ENCODE results near the gene FBXL16.
A peak's percentile ranks its signal among the peaks of the same experiment; 100 is the strongest.

FBXL16 gene

GRCh38 chr16:674968-675883 is 30.4 kb downstream of the FBXL16 start, which contains the start of gene RHBDL1:
Gene RHBDL1, plus strand, starts transcription at chr16:675671. Its CDS starts 120 bp downstream, at chr16:675791.
- DNase-seq (ENCODE audit: insufficient read length) (no peak), FAIRE-seq (no peak)
- TF ChIP-seq TAF1 (IDR thresholded peaks at IDR 0.05; ENCODE audit: borderline replicate concordance, low read depth, low read length) (no peak), POLR2A (IDR thresholded peaks at IDR 0.05; ENCODE audit: low read depth, low read length) (peak; percentile 57; the same call in 1 of the 2 replicates)

- 0 out of 2 replicates have a peak, but pooled peaks have one; percentile 9 for TF ChIP-seq POLR2AphosphoS5 (IDR thresholded peaks at IDR 0.05; ENCODE audit: low read depth, low read length)
- no peak for TF ChIP-seq POLR2A (IDR thresholded peaks at IDR 0.05; ENCODE audit: low read depth, low read length)
- no peak for TF ChIP-seq TAF1 (IDR thresholded peaks at IDR 0.05; ENCODE audit: borderline replicate concordance, low read depth, low read length)
- FAIRE-seq (no peak), DNase-seq (ENCODE audit: insufficient read length) (no peak)
Observed at GRCh38 chr16:674214-674881, 31.3 kb downstream of the FBXL16 start.

- no peak for TF ChIP-seq TAF1 (IDR thresholded peaks at IDR 0.05; ENCODE audit: borderline replicate concordance, low read depth, low read length)
- DNase-seq (ENCODE audit: insufficient read length) (no peak), FAIRE-seq (no peak)
Observed at GRCh38 chr16:673399-673991, 32.1 kb downstream of the FBXL16 start.

GRCh38 chr16:672851-673250 is 32.8 kb downstream of the FBXL16 start:
- DNase-seq (ENCODE audit: insufficient read length) (no peak), FAIRE-seq (no peak)
- TF ChIP-seq POLR2AphosphoS5 (IDR thresholded peaks at IDR 0.05; ENCODE audit: low read depth, low read length) (no peak), TAF1 (IDR thresholded peaks at IDR 0.05; ENCODE audit: borderline replicate concordance, low read depth, low read length) (no peak), POLR2A (IDR thresholded peaks at IDR 0.05; ENCODE audit: low read depth, low read length) (no peak)

GRCh38 chr16:672371-672770 is 33.2 kb downstream of the FBXL16 start:
- FAIRE-seq = no peak
- TF ChIP-seq POLR2AphosphoS5 (IDR thresholded peaks at IDR 0.05; ENCODE audit: low read depth, low read length) (no peak), TAF1 (IDR thresholded peaks at IDR 0.05; ENCODE audit: borderline replicate concordance, low read depth, low read length) (no peak), POLR2A (IDR thresholded peaks at IDR 0.05; ENCODE audit: low read depth, low read length) (no peak)
- DNase-seq (ENCODE audit: insufficient read length) = no peak

GRCh38 chr16:671353-672131 is 34.1 kb downstream of the FBXL16 start:
- DNase-seq (ENCODE audit: insufficient read length) = no peak
- TF ChIP-seq POLR2AphosphoS5 (IDR thresholded peaks at IDR 0.05; ENCODE audit: low read depth, low read length) (no peak), TAF1 (IDR thresholded peaks at IDR 0.05; ENCODE audit: borderline replicate concordance, low read depth, low read length) (no peak), POLR2A (IDR thresholded peaks at IDR 0.05; ENCODE audit: low read depth, low read length) (no peak)

GRCh38 chr16:670485-671352 is 34.9 kb downstream of the FBXL16 start:
- TF ChIP-seq TAF1 (IDR thresholded peaks at IDR 0.05; ENCODE audit: borderline replicate concordance, low read depth, low read length) = no peak
- TF ChIP-seq POLR2A (IDR thresholded peaks at IDR 0.05; ENCODE audit: low read depth, low read length) = no peak
- no peak for TF ChIP-seq POLR2AphosphoS5 (IDR thresholded peaks at IDR 0.05; ENCODE audit: low read depth, low read length)
- DNase-seq (ENCODE audit: insufficient read length) (no peak), FAIRE-seq (no peak)

More at GRCh38 chr16:671353-672131, 34.1 kb downstream of the FBXL16 start:
- FAIRE-seq = no peak

- no peak for DNase-seq (ENCODE audit: insufficient read length)
- TF ChIP-seq TAF1 (IDR thresholded peaks at IDR 0.05; ENCODE audit: borderline replicate concordance, low read depth, low read length) (no peak), POLR2A (IDR thresholded peaks at IDR 0.05; ENCODE audit: low read depth, low read length) (no peak), POLR2AphosphoS5 (IDR thresholded peaks at IDR 0.05; ENCODE audit: low read depth, low read length) (no peak)
- no peak for FAIRE-seq
Observed at GRCh38 chr16:669666-670065, 35.9 kb downstream of the FBXL16 start.

GRCh38 chr16:668519-669171 is 37.0 kb downstream of the FBXL16 start:
- FAIRE-seq (no peak), DNase-seq (ENCODE audit: insufficient read length) (no peak)
- TF ChIP-seq POLR2A (IDR thresholded peaks at IDR 0.05; ENCODE audit: low read depth, low read length) = no peak
- no peak for TF ChIP-seq TAF1 (IDR thresholded peaks at IDR 0.05; ENCODE audit: borderline replicate concordance, low read depth, low read length)
- TF ChIP-seq POLR2AphosphoS5 (IDR thresholded peaks at IDR 0.05; ENCODE audit: low read depth, low read length) = no peak
